HepG2 (cell line): ENCODE results near the gene TMEM63C. TPM values are rescaled to one million over a fixed set of nuclear protein-coding genes. Genes with fewer than 3 reads are reported as not detected.
A peak's percentile ranks its signal among the peaks of the same experiment; 100 is the strongest.

Experiments used
- CENPT ChIP-seq: sonication (generic); formaldehyde crosslinking; IDR thresholded peaks from 2 replicates; pipeline ENCODE4 v1.8.0; 2022; ENCODE audit warnings: low read depth, mild to moderate bottlenecking, moderate library complexity, missing genetic modification reagents
- CHCHD3 ChIP-seq: sonication (generic); formaldehyde crosslinking; IDR thresholded peaks from 2 replicates; pipeline ENCODE4 v1.8.0; 2022; ENCODE audit warnings: mild to moderate bottlenecking, missing genetic modification reagents, moderate library complexity
- DR1 ChIP-seq: sonication (generic); formaldehyde crosslinking; IDR thresholded peaks from 2 replicates; pipeline ENCODE4 v1.8.0; 2021; ENCODE audit warnings: mild to moderate bottlenecking, missing genetic modification reagents, inconsistent platforms
- ETV6 ChIP-seq: sonication (generic); formaldehyde crosslinking; conservative IDR thresholded peaks from 2 replicates; pipeline ENCODE4 v1.4.0; 2020; ENCODE audit warnings: missing genetic modification reagents
- FOXA1 ChIP-seq, 2 experiments: fragments of 450-650 bp in 1 of 2; sonication (generic) in 1 of 2; formaldehyde crosslinking in 1 of 2; IDR thresholded peaks; 2 replicates each; pipeline versions ENCODE4 v1.4.0 to v1.6.1; 2016 to 2020; ENCODE audit warnings: missing genetic modification reagents in 1 of 2
- FOXP4 ChIP-seq: sonication (generic); formaldehyde crosslinking; IDR thresholded peaks from 2 replicates; pipeline ENCODE4 v1.4.0; 2020; ENCODE audit warnings: missing genetic modification reagents
- GTF3A ChIP-seq: sonication (generic); formaldehyde crosslinking; conservative IDR thresholded peaks from 2 replicates; pipeline ENCODE4 v1.4.0; 2020; ENCODE audit warnings: mild to moderate bottlenecking, missing genetic modification reagents
- MYC ChIP-seq: sonication (generic); formaldehyde crosslinking; IDR thresholded peaks from 2 replicates; pipeline ENCODE4 v1.9.0; 2021; ENCODE audit warnings: missing genetic modification reagents, borderline replicate concordance
- NAIF1 ChIP-seq: sonication (generic); formaldehyde crosslinking; IDR thresholded peaks from 2 replicates; pipeline ENCODE4 v1.5.0; 2020; ENCODE audit warnings: mild to moderate bottlenecking, missing genetic modification reagents, borderline replicate concordance
- NCOA5 ChIP-seq: sonication (generic); formaldehyde crosslinking; IDR thresholded peaks from 2 replicates; pipeline ENCODE4 v1.4.0; 2020; ENCODE audit warnings: missing genetic modification reagents
- ZBTB4 ChIP-seq: sonication (generic); formaldehyde crosslinking; IDR thresholded peaks from 2 replicates; pipeline ENCODE4 v1.4.0; 2020; ENCODE audit warnings: missing genetic modification reagents, mild to moderate bottlenecking, borderline replicate concordance
- ZNF101 ChIP-seq: sonication (generic); formaldehyde crosslinking; IDR thresholded peaks from 2 replicates; pipeline ENCODE4 v1.4.0; 2020; ENCODE audit warnings: mild to moderate bottlenecking, low read depth, missing genetic modification reagents, borderline replicate concordance
- ZNF121 ChIP-seq: sonication (generic); formaldehyde crosslinking; IDR thresholded peaks from 2 replicates; pipeline ENCODE4 v1.5.0; 2020; ENCODE audit warnings: mild to moderate bottlenecking, missing genetic modification reagents
- ZNF138 ChIP-seq: sonication (generic); formaldehyde crosslinking; IDR thresholded peaks from 2 replicates; pipeline ENCODE4 v1.5.0; 2020; ENCODE audit warnings: mild to moderate bottlenecking, low read depth, missing genetic modification reagents
- ZNF264 ChIP-seq: sonication (generic); formaldehyde crosslinking; IDR thresholded peaks from 2 replicates; pipeline ENCODE4 v1.4.0; 2020; ENCODE audit warnings: missing genetic modification reagents
- ZNF281 ChIP-seq: sonication (generic); formaldehyde crosslinking; IDR thresholded peaks from 2 replicates; pipeline ENCODE4 v1.4.0; 2020; ENCODE audit warnings: missing genetic modification reagents, borderline replicate concordance
- ZNF562 ChIP-seq: sonication (generic); formaldehyde crosslinking; IDR thresholded peaks from 2 replicates; pipeline ENCODE4 v1.8.0; 2022; ENCODE audit warnings: missing genetic modification reagents, borderline replicate concordance
- ZNF768 ChIP-seq: sonication (generic); formaldehyde crosslinking; IDR thresholded peaks from 2 replicates; pipeline ENCODE4 v1.4.0; 2020; ENCODE audit warnings: missing genetic modification reagents
- polyA plus RNA-seq, 8 experiments: library from polyadenylated mRNA; depleted of rRNA in 3 of 8; stranded (reverse) in 7 of 8; unstranded in 1 of 8; fragments of >200 nt; fragmentation: Illumina TruSeq in 4 of 8; extraction: Trizol in 4 of 8; gene quantifications; 2 replicates each; pipeline versions ENCODE4 v1.2.1 to v1.2.3, GENCODE V29; 2011 to 2016; ENCODE audit warnings: low read depth in 4 of 8, missing spikeins in 1 of 8, mixed read lengths in 1 of 8; ENCODE audit not compliant: insufficient read depth in 1 of 8
- total RNA-seq, 5 experiments: library from RNA; depleted of rRNA; stranded (reverse); fragments of >200 nt; fragmentation: Illumina TruSeq; extraction: Trizol; gene quantifications; 2 replicates each; pipeline ENCODE4 v1.2.3, GENCODE V29; 2016; ENCODE audit warnings: low read depth in 1 of 5
- TF ChIP-seq, protein P1 (sequence below): sonication (generic); formaldehyde crosslinking; IDR thresholded peaks from 2 replicates; pipeline ENCODE4 v1.4.0; 2020; ENCODE audit warnings: missing genetic modification reagents, borderline replicate concordance
- TF ChIP-seq, protein P2 (sequence below), 2 experiments: fragments of 450-650 bp in 1 of 2; sonication (generic) in 1 of 2; formaldehyde crosslinking; IDR thresholded peaks; 2 replicates each; pipeline versions ENCODE4 v1.5.0 to v1.8.0; 2020 to 2022; ENCODE audit warnings: mild to moderate bottlenecking in 1 of 2, missing genetic modification reagents in 1 of 2

Gene TMEM63C
- total and polyA plus RNA-seq, 2 of the 13 experiments (the other 11 are each of a cell fraction or from before 2014, with no cell fraction given) = 0.17 to 0.27 TPM

DNA sequence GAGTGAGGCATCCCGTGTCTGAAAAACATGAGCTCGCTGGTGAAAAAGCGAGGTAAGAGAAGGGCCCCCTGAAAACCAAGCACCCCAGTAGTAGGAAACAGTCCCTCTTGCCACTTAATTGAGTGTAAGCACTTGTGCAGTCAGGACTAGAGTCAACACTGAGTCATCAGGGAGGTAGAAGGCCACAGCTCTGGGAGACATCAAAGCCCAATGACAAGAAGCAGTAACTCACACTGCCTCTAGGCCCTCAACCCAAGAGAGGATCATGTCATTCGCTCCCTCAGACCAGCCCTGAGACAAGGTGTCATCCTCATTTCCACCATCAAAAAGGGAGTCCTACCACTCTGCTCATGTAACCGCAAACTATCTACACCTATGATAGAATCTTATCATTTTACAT lies 121.3 kb downstream of the TMEM63C start (continued):
- TF ChIP-seq ZNF281 (CRISPR knock-in tag) (no peak), ZNF101 (CRISPR knock-in tag) (no peak), FOXP4 (CRISPR knock-in tag) (peak; percentile 68), ETV6 (no peak), MYC (CRISPR knock-in tag) (no peak), ZNF562 (CRISPR knock-in tag) (no peak), DR1 (CRISPR knock-in tag) (no peak), ZNF138 (CRISPR knock-in tag) (no peak), NAIF1 (CRISPR knock-in tag) (no peak), NCOA5 (CRISPR knock-in tag) (no peak), ZNF768 (no peak), ZBTB4 (CRISPR knock-in tag) (no peak), FOXA1 (IDR thresholded peaks at IDR 0.05) (0 out of 2 replicates have a peak, but pooled peaks have one; percentile 20), FOXA1 (CRISPR knock-in tag; IDR thresholded peaks at IDR 0.05) (peak; percentile 82), ZNF264 (CRISPR knock-in tag) (no peak), CENPT (no peak), GTF3A (CRISPR knock-in tag) (no peak), ZNF121 (CRISPR knock-in tag) (no peak), CHCHD3 (no peak)
- TF ChIP-seq, protein P1, sequence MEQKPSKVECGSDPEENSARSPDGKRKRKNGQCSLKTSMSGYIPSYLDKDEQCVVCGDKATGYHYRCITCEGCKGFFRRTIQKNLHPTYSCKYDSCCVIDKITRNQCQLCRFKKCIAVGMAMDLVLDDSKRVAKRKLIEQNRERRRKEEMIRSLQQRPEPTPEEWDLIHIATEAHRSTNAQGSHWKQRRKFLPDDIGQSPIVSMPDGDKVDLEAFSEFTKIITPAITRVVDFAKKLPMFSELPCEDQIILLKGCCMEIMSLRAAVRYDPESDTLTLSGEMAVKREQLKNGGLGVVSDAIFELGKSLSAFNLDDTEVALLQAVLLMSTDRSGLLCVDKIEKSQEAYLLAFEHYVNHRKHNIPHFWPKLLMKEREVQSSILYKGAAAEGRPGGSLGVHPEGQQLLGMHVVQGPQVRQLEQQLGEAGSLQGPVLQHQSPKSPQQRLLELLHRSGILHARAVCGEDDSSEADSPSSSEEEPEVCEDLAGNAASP (CRISPR knock-in tag) = no peak
- TF ChIP-seq, protein P2, sequence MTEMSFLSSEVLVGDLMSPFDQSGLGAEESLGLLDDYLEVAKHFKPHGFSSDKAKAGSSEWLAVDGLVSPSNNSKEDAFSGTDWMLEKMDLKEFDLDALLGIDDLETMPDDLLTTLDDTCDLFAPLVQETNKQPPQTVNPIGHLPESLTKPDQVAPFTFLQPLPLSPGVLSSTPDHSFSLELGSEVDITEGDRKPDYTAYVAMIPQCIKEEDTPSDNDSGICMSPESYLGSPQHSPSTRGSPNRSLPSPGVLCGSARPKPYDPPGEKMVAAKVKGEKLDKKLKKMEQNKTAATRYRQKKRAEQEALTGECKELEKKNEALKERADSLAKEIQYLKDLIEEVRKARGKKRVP (CRISPR knock-in tag; IDR thresholded peaks at IDR 0.05) = no peak
